Neural cell (in vitro differentiated cells): ENCODE results near the gene FBLIM1. TPM values are rescaled to one million over a fixed set of nuclear protein-coding genes. Genes with fewer than 3 reads are reported as not detected.

Experiments
- H2AFZ ChIP-seq: fragments of 200-600, 300-800 bp; sonication (generic), shearing (Covaris generic); 2 replicates; pipeline ENCODE4 v1.6.0; 2014; ENCODE audit warnings: low read depth, mild to moderate bottlenecking, antibody characterized with exemption, low read length, moderate library complexity
- H3F3A ChIP-seq: fragments of 200-600 bp; shearing (Covaris generic); 2 replicates; pipeline ENCODE4 v1.6.1; 2016; ENCODE audit warnings: mild to moderate bottlenecking, moderate library complexity, mixed read lengths, antibody characterized with exemption, low read length; ENCODE audit not compliant: insufficient read depth, poor library complexity, severe bottlenecking
- H3K27ac ChIP-seq: fragments of 200-600, 300-800 bp; sonication (generic), shearing (Covaris generic); 2 replicates; pipeline ENCODE4 v1.5.1; 2014; ENCODE audit warnings: mild to moderate bottlenecking, low read length, moderate library complexity
- H3K27me3 ChIP-seq: fragments of 300-800, 200-600 bp; sonication (generic), shearing (Covaris generic); 2 replicates; pipeline ENCODE4 v1.6.0; 2014; ENCODE audit warnings: mild to moderate bottlenecking, low read depth, low read length, moderate library complexity; ENCODE audit not compliant: insufficient read depth
- H3K36me3 ChIP-seq: fragments of 300-800, 200-600 bp; sonication (generic), shearing (Covaris generic); 2 replicates; pipeline ENCODE4 v1.5.1; 2014; ENCODE audit warnings: mild to moderate bottlenecking, antibody characterized with exemption, low read length, moderate library complexity; ENCODE audit not compliant: insufficient read depth
- H3K4me2 ChIP-seq: fragments of 300-800, 200-600 bp; sonication (generic), shearing (Covaris generic); 2 replicates; pipeline ENCODE4 v1.6.0; 2014; ENCODE audit warnings: mild to moderate bottlenecking, low read length
- H3K4me3 ChIP-seq: fragments of 300-800, 200-600 bp; sonication (generic), shearing (Covaris generic); 2 replicates; pipeline ENCODE4 v1.5.1; 2014; ENCODE audit warnings: mild to moderate bottlenecking, low read length, moderate library complexity
- H3K79me2 ChIP-seq: fragments of 200-600 bp; shearing (Covaris generic); replicated peaks from 2 replicates; pipeline ENCODE4 v1.6.0; 2014; ENCODE audit warnings: mild to moderate bottlenecking, low read length, moderate library complexity; ENCODE audit not compliant: insufficient read depth
- H3K9ac ChIP-seq: fragments of 300-800, 200-600 bp; sonication (generic), shearing (Covaris generic); 2 replicates; pipeline ENCODE4 v1.6.1; 2016; ENCODE audit warnings: mild to moderate bottlenecking, low read length, mixed read lengths
- H3K9me2 ChIP-seq: fragments of 200-600 bp; shearing (Covaris generic); 2 replicates; pipeline ENCODE4 v1.6.1; 2016; ENCODE audit warnings: mild to moderate bottlenecking, low read length, mixed read lengths; ENCODE audit not compliant: insufficient read depth
- H3K9me3 ChIP-seq: fragments of 200-600, 300-800 bp; sonication (generic), shearing (Covaris generic); 2 replicates; pipeline ENCODE4 v1.6.1; 2016; ENCODE audit warnings: mild to moderate bottlenecking, mixed run types, low read length, moderate library complexity, mixed read lengths
- H4K20me1 ChIP-seq: fragments of 200-600 bp; shearing (Covaris generic); 2 replicates; pipeline ENCODE4 v1.6.1; 2016; ENCODE audit warnings: mild to moderate bottlenecking, mixed run types; ENCODE audit not compliant: insufficient read depth
- EP300 ChIP-seq: fragments of 450-650 bp; conservative IDR thresholded peaks from 2 replicates; pipeline ENCODE4 v1.6.1; 2014; ENCODE audit warnings: antibody characterized with exemption, mild to moderate bottlenecking, moderate library complexity; ENCODE audit not compliant: poor library complexity, severe bottlenecking
- EZH2 ChIP-seq: fragments of 200-600, 300-800 bp; shearing (Covaris generic), sonication (generic); IDR thresholded peaks from 2 replicates; pipeline ENCODE4 v1.6.1; 2014; ENCODE audit warnings: antibody characterized with exemption, low read length, borderline replicate concordance, mild to moderate bottlenecking; ENCODE audit not compliant: insufficient read depth, poor library complexity, severe bottlenecking
- MXI1 ChIP-seq: fragments of 450-650 bp; conservative IDR thresholded peaks from 2 replicates; pipeline ENCODE4 v1.6.1; 2014; ENCODE audit warnings: antibody characterized with exemption, mild to moderate bottlenecking; ENCODE audit not compliant: poor library complexity, severe bottlenecking
- POLR2AphosphoS5 ChIP-seq: IDR thresholded peaks from 2 replicates; pipeline ENCODE4 v1.6.1; 2012
- RAD21 ChIP-seq: fragments of 450-650 bp; conservative IDR thresholded peaks from 2 replicates; pipeline ENCODE4 v1.6.1; 2014; ENCODE audit warnings: antibody characterized with exemption, mild to moderate bottlenecking, moderate library complexity
- SMC3 ChIP-seq: fragments of 450-650 bp; conservative IDR thresholded peaks from 2 replicates; pipeline ENCODE4 v1.6.1; 2014; ENCODE audit warnings: antibody characterized with exemption, mild to moderate bottlenecking, moderate library complexity; ENCODE audit not compliant: poor library complexity
- TAF1 ChIP-seq: IDR thresholded peaks from 2 replicates; pipeline ENCODE4 v1.6.1; 2012; ENCODE audit warnings: low read depth
- polyA plus RNA-seq: library from polyadenylated mRNA; depleted of rRNA; stranded (reverse); fragments of >200 nt; gene quantifications from 2 replicates; pipeline ENCODE4 v1.2.3, GENCODE V29; 2014
- TF ChIP-seq, protein P1 (sequence below): IDR thresholded peaks from 2 replicates; pipeline ENCODE4 v1.6.1; 2012; ENCODE audit warnings: borderline replicate concordance
- TF ChIP-seq, protein P2 (sequence below): fragments of 450-650 bp; IDR thresholded peaks from 2 replicates; pipeline ENCODE4 v1.5.1; 2014; ENCODE audit warnings: antibody characterized with exemption, mild to moderate bottlenecking, moderate library complexity; ENCODE audit not compliant: poor library complexity, severe bottlenecking

The FBLIM1 gene
- polyA plus RNA-seq, 1 donor from 2014 or later = 24.9 TPM

DNA sequence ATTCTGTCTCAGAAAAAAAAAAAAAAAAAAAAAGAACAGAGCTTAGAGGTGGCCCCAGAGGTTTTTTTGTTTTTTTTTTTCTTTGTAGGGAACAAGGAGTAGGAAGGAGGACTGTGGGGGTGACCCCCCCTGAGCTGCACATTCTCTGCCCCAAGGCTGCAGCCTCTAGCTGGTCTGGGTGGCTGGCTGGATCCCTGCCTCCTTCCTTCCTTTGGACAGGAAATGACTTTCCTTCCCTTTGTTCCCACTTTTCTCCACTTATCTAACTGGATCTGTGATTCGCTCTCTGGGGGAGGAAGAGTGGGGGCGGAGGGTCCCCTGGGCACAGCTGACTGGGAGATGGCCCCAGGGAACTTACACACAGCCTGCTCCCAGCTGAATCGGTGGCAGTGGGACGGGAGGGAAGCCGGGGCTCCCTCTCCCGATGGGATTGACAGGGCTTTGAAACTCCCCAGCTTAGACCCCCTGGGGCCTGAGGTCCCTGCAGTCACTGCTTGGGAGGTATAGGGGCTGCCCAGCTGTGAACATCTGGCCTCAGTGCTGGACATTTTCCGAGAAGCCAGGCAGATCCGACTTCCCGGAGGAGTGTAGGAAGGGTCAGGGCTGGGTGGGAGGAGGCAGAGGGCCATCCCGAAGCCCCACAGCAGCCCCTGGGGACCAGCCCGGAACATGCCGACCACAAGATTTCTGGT, 2.1 kb downstream of the FBLIM1 start:
- Histone ChIP-seq H2AFZ (no peak overlapping the region), H3K27ac (no peak overlapping the region)

DNA sequence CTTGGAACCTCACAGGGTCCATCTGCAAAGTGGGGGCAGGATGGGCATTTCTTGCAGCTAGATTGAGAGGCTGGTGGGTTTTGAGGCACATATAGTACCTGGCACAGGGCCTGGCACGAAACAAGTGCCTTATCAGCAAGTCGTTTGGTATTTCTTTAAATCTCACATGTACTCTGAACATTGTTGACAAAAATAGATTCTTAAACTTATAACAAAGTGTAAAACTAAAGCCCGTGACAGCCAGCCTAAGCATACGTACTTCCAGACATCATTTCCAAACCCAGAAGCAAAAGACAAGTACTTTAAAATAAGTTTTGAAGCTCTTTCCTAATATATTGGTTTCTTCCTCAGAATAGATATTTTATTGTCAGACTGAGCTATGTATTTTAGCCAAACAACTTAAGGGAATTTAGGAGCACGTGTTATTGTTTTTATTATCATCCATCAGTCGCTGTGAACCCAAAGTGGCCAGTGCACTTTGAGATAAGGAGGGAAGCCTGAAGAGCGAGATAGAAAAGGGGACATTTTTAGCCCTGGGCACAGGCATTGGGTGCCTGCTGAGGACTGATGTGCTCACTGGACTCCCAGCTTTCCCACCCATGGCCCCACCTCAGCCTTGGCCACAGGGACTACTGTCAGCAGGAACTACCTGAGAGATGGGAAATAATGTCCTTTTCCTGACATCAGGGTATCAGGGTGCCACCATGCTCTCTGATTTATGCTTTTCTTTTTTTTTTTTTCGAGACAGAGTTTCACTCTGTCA, 3.0 kb downstream of the FBLIM1 start:
- Histone ChIP-seq H3K9ac (no peak overlapping the region), H3K36me3 (no peaks in the 10 kb centered on the region), H3K79me2 (peaks cover 6% of the 10 kb centered on the region), H3K4me2 (no peak overlapping the region), H3K27ac (no peak overlapping the region), H3K4me3 (no peak overlapping the region), H3K9me3 (no peaks in the 10 kb centered on the region), H3K9me2 (no peaks in the 10 kb centered on the region), H4K20me1 (no peaks in the 10 kb centered on the region), H2AFZ (no peak overlapping the region), H3K27me3 (peaks cover 15% of the 10 kb centered on the region), H3F3A (no peaks in the 10 kb centered on the region)
- TF ChIP-seq EP300 = no peak
- TF ChIP-seq, protein P1, sequence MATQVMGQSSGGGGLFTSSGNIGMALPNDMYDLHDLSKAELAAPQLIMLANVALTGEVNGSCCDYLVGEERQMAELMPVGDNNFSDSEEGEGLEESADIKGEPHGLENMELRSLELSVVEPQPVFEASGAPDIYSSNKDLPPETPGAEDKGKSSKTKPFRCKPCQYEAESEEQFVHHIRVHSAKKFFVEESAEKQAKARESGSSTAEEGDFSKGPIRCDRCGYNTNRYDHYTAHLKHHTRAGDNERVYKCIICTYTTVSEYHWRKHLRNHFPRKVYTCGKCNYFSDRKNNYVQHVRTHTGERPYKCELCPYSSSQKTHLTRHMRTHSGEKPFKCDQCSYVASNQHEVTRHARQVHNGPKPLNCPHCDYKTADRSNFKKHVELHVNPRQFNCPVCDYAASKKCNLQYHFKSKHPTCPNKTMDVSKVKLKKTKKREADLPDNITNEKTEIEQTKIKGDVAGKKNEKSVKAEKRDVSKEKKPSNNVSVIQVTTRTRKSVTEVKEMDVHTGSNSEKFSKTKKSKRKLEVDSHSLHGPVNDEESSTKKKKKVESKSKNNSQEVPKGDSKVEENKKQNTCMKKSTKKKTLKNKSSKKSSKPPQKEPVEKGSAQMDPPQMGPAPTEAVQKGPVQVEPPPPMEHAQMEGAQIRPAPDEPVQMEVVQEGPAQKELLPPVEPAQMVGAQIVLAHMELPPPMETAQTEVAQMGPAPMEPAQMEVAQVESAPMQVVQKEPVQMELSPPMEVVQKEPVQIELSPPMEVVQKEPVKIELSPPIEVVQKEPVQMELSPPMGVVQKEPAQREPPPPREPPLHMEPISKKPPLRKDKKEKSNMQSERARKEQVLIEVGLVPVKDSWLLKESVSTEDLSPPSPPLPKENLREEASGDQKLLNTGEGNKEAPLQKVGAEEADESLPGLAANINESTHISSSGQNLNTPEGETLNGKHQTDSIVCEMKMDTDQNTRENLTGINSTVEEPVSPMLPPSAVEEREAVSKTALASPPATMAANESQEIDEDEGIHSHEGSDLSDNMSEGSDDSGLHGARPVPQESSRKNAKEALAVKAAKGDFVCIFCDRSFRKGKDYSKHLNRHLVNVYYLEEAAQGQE = no peak
- no peak for TF ChIP-seq SMC3
- TF ChIP-seq, protein P2, sequence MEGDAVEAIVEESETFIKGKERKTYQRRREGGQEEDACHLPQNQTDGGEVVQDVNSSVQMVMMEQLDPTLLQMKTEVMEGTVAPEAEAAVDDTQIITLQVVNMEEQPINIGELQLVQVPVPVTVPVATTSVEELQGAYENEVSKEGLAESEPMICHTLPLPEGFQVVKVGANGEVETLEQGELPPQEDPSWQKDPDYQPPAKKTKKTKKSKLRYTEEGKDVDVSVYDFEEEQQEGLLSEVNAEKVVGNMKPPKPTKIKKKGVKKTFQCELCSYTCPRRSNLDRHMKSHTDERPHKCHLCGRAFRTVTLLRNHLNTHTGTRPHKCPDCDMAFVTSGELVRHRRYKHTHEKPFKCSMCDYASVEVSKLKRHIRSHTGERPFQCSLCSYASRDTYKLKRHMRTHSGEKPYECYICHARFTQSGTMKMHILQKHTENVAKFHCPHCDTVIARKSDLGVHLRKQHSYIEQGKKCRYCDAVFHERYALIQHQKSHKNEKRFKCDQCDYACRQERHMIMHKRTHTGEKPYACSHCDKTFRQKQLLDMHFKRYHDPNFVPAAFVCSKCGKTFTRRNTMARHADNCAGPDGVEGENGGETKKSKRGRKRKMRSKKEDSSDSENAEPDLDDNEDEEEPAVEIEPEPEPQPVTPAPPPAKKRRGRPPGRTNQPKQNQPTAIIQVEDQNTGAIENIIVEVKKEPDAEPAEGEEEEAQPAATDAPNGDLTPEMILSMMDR = no peak
- no peak for TF ChIP-seq TAF1
- no peak for TF ChIP-seq MXI1
- no peak for TF ChIP-seq RAD21

More for the DNA sequence above, 2.1 kb downstream of the FBLIM1 start:
- Histone ChIP-seq H3K9me3 (no peaks in the 10 kb centered on the region), H4K20me1 (no peaks in the 10 kb centered on the region), H3K4me3 (peak overlapping the region; percentile 33), H3K9me2 (no peaks in the 10 kb centered on the region), H3K4me2 (no peak overlapping the region), H3K9ac (no peak overlapping the region), H3K36me3 (no peaks in the 10 kb centered on the region), H3K79me2 (peaks cover 6% of the 10 kb centered on the region), H3F3A (no peaks in the 10 kb centered on the region), H3K27me3 (peaks cover 15% of the 10 kb centered on the region)
- TF ChIP-seq RAD21 (no peak), MXI1 (no peak), EZH2 (no peak), POLR2AphosphoS5 (no peak), TAF1 (no peak), SMC3 (no peak), EP300 (no peak)
- TF ChIP-seq, protein P2 = no peak
- TF ChIP-seq, protein P1 = no peak
